NOMO-1 (cell line): Measurements from ENCODE around the gene ASH1L.
"Not testable (repeated sequence)": the region's sequence is repeated elsewhere in the genome, so short reads cannot be mapped to it uniquely, and the experiment has no call there.

ENCODE experiments used
- DNase-seq, 2 experiments: peaks; one replicate each; lab custom pipeline; 2025; ENCODE audit not compliant: unreplicated experiment in 2 of 2; lab: John Stamatoyannopoulos, UW

ASH1L gene

GRCh38 chr1:155339515-155340097 is 223.0 kb downstream of the ASH1L start:
- DNase-seq, result no peak

GRCh38 chr1:155334962-155335361 is 227.6 kb downstream of the ASH1L start:
- no peak for DNase-seq

- no peak for DNase-seq
Measured at GRCh38 chr1:155329980-155330598, 232.5 kb downstream of the ASH1L start.

- not testable (repeated sequence) for DNase-seq
Measured at GRCh38 chr1:155328856-155329255, 233.7 kb downstream of the ASH1L start.

GRCh38 chr1:155327981-155328380 is 234.6 kb downstream of the ASH1L start:
- no peak for DNase-seq

- no peak for DNase-seq
Measured at GRCh38 chr1:155326631-155327037, 236.0 kb downstream of the ASH1L start.

GRCh38 chr1:155326020-155326526 is 236.5 kb downstream of the ASH1L start:
- DNase-seq, result no peak

- no peak for DNase-seq
Measured at GRCh38 chr1:155325603-155325893, 237.1 kb downstream of the ASH1L start.

- peak in 1 of 2 experiments; percentile 19 for DNase-seq
Measured at GRCh38 chr1:155324717-155325602, 237.6 kb downstream of the ASH1L start.

- DNase-seq, result peak; percentile 95 to 96
Measured at GRCh38 chr1:155324037-155324716, 238.4 kb downstream of the ASH1L start.

GRCh38 chr1:155323729-155324036 is 238.9 kb downstream of the ASH1L start:
- DNase-seq, result peak; percentile 79 to 86

GRCh38 chr1:155322953-155323728 is 239.5 kb downstream of the ASH1L start:
- DNase-seq, result peak; percentile 81 to 85

GRCh38 chr1:155322571-155322952 is 240.0 kb downstream of the ASH1L start:
- DNase-seq, result no peak

- no peak for DNase-seq
Measured at GRCh38 chr1:155321639-155322503, 240.7 kb downstream of the ASH1L start.

- no peak for DNase-seq
Measured at GRCh38 chr1:155320661-155321617, 241.7 kb downstream of the ASH1L start, which contains the start of gene RUSC1. Gene RUSC1, plus strand, starts transcription at chr1:155320894. Its CDS starts 880 bp downstream, at chr1:155321774.

- no peak for DNase-seq
Measured at GRCh38 chr1:155320252-155320651, 242.4 kb downstream of the ASH1L start.

GRCh38 chr1:155319536-155319935 is 243.1 kb downstream of the ASH1L start:
- no peak for DNase-seq

- DNase-seq, result no peak
Measured at GRCh38 chr1:155318082-155318481, 244.5 kb downstream of the ASH1L start.
